NCI-H524 treated with DMSO at 0.1 percent for 48 hours (cell line): Measurements from ENCODE around the gene PROSER3.
A peak's percentile ranks its signal among the peaks of the same experiment; 100 is the strongest.
"Not testable (repeated sequence)": the region's sequence is repeated elsewhere in the genome, so short reads cannot be mapped to it uniquely, and the experiment has no call there.

Experiments
- DNase-seq: peaks from one replicate; lab custom pipeline; 2025; lab: John Stamatoyannopoulos, UW

Gene PROSER3

GRCh38 chr19:35722897-35723296 lies 35.1 kb upstream of the PROSER3 start:
- no peak for DNase-seq

GRCh38 chr19:35723671-35724070 lies 34.3 kb upstream of the PROSER3 start:
- DNase-seq, result no peak

GRCh38 chr19:35724132-35724531 lies 33.8 kb upstream of the PROSER3 start:
- DNase-seq, result not testable (repeated sequence)

- no peak for DNase-seq
Measured at GRCh38 chr19:35724560-35724959, 33.4 kb upstream of the PROSER3 start.

- no peak for DNase-seq
Measured at GRCh38 chr19:35725216-35725861, 32.6 kb upstream of the PROSER3 start.

GRCh38 chr19:35727053-35727955 lies 30.7 kb upstream of the PROSER3 start:
- no peak for DNase-seq

GRCh38 chr19:35727956-35728706 lies 29.8 kb upstream of the PROSER3 start:
- DNase-seq, result no peak

- DNase-seq, result peak; percentile 24
Measured at GRCh38 chr19:35729021-35729420, 29.0 kb upstream of the PROSER3 start.

- DNase-seq, result no peak
Measured at GRCh38 chr19:35729763-35730162, 28.2 kb upstream of the PROSER3 start.

- no peak for DNase-seq
Measured at GRCh38 chr19:35730326-35730725, 27.6 kb upstream of the PROSER3 start.

- no peak for DNase-seq
Measured at GRCh38 chr19:35731353-35731752, 26.6 kb upstream of the PROSER3 start.

- DNase-seq, result no peak
Measured at GRCh38 chr19:35731779-35732405, 26.1 kb upstream of the PROSER3 start.

- DNase-seq, result no peak
Measured at GRCh38 chr19:35732540-35733179, 25.3 kb upstream of the PROSER3 start.

- DNase-seq, result no peak
Measured at GRCh38 chr19:35733180-35734125, 24.5 kb upstream of the PROSER3 start.

GRCh38 chr19:35734273-35734672 lies 23.7 kb upstream of the PROSER3 start:
- no peak for DNase-seq

GRCh38 chr19:35734889-35735288 lies 23.1 kb upstream of the PROSER3 start:
- DNase-seq, result no peak

GRCh38 chr19:35736913-35737886 lies 20.8 kb upstream of the PROSER3 start:
- no peak for DNase-seq

GRCh38 chr19:35738021-35738886 lies 19.7 kb upstream of the PROSER3 start:
- DNase-seq, result no peak
